Stromal cell of bone marrow (primary cell): ENCODE results near the gene CRYGN.

Experiments used
- DNase-seq: peaks from one replicate; pipeline ENCODE4 v3.0.0-alpha.2; 2012; ENCODE audit warnings: low read depth

Gene CRYGN

DNA sequence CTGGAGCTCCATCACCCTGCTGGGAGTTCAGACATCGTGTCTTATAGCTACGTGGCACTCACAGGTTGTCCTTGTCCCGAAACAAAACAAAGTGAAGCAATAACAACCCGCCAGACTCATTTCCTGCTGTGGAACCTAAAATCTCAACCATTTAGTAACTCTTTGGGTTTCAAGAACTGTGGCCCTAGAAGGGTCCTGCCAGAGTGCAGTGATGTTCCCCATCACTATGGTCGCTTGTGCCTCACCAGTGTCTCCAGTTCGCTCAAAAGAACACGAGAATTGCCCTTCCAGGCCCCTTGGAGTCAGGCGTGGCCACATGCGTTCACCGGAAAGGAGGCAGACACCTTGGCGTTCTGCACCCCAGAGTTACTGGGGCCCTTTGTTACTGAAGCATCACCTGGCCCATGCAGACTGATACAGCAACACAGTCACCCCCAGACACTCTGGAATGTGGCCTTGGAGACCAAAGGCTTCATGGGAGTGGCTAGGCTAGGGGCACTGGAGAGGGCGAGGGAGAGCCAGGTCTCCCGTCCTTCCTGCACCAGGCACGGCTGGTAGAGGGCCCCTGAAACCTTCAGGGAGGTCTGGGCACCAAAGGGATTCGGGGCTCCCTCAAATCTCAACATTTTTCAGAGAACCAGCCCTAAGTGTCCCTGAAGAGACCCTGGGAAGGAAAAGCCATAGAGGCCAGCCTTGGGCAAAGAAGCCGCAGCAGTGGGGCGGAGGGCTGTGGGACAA is 908 bp downstream of the CRYGN start:
- no peak for DNase-seq

DNA sequence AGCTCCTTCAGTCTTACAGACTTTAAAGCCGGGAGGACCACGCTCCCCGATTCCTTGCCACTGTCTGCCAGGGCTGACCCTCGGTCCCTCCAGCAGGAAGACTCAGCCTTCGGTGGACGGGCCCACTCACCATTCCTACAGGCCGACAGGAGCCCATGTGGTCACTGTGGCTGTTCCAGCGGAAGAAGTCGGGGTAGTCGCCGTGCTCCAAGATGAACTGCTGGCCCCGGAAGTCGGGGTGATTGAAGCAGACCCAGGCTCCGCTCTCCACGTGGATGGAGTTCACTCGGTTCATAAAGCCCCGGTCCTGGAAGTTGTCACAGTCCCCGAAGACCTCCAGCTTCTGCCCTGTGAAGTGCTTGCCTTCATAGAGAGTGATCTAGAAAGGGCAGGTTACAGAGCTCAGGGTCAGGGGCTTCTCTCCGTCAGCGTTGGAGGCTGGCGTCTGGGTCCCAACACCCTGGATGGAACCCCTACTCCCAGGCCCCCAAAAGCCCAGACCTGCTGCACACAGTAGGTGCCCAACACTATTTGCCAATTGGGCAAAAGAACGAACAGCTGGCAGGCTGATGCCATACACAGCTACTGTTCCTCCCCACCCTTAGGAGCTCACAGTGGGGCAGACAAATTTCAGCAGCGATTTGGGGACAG is 1.9 kb downstream of the CRYGN start:
- no peak for DNase-seq

DNA sequence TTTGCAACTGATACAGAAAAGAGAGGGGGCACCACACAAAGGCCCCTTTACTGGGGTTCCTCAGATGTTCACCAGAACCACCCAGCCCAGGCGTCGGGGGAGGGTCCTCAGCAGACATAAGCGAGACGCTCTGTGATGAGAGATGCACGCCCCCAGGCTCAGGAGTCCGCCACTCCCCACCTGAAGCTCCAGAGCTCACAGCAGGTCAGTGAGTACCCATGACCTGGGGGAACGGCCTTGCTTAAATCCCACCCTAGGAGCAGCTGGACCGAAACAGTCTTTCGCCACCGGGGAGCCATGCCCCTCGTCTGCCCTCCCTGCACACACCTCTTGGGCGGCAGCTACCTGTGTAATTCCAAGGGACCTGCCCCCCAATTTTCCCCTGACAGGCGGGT is 2.8 kb downstream of the CRYGN start:
- DNase-seq: no peak

DNA sequence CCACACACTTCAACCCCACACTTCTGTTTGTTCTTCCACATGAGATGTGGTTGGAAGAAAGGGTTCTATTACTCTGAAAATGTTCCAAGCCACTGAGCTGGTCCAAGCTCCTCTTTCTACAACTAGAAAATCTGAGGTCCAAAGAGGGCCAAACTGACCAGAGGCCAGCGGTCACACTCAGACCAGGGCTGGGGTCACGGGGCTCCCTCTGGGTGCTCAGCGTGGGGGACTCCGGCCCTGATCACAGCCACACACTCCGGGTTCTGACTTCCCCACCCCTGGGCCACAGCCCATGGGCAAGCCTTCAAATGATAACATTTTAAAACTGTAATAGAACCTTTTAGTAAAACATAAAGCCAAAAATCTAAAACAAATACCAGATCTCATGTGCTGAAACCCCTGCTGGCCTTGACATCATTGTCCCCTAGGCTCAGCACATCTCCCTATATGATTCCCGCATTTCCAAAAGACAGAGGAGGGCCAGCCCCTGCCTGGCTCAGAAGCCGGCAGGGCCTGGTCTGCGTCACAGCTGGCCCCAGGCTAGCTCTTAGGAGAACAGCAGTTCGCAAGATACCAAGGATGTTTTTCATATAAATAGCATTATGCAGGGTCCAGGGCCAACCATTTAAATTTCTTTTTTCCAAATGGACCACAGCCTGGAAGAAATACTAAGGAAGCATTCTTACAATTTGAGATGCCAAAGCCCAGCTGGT is 3.3 kb downstream of the CRYGN start:
- DNase-seq: no peak

DNA sequence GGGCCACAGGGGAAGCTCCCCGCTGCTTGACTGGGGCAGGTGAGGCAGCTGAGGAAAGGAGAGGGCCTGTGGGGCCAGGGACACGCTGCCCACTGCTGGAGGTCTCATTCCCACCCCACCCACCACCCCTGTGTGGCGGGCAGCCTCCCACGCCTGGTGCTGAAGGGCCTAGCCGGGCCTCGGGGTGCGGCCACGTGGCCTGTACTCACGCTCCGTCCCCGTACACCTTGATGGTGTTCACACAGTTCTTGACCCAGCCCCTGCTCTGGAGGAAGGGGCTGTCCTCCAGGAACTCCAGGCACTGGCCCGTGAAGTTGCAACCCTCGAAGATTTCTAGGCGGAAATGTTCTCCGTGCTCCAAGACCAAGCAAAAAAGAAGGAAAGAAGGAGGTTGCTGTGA is 4.0 kb downstream of the CRYGN start:
- no peak for DNase-seq

DNA sequence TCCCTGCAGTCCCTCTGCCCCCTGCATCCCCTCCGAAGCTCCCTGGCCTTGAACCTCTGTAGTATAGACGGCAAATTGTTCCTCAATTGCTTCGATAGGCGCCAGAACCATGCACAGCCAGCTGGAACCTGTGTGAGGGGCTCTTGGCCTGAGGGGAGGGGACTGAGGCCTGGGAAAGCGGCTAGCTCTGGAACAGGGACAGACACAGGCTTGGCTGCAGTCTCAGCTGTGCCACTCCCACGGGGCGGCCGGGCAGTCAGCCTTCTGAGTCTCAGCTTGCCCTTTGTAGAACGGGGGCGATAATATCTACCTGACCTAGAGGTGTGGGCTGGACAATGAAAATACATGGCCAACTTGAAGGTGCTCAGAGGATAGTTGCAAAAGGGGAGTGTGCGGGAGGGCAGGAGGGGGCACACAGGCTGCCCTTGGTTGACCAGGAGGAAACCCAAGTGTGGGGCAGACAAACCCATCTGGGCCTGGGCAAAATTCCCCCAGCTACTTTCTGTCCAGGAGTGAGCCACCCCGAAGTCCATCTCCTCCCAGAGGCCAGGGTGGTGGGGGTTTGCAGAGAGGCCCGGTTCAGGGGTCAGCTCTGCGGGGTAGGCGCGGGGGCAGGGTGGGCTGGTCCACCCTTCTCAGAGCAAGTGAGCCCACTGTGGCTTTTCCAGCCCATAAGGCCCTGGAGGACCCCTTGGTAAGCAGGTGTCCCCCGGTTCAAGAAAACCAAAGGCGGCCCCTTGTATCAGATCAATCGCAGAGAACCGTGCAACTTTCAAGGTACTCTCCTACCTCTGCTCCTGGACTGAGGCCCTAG is 4.6 kb downstream of the CRYGN start:
- DNase-seq: no peak

DNA sequence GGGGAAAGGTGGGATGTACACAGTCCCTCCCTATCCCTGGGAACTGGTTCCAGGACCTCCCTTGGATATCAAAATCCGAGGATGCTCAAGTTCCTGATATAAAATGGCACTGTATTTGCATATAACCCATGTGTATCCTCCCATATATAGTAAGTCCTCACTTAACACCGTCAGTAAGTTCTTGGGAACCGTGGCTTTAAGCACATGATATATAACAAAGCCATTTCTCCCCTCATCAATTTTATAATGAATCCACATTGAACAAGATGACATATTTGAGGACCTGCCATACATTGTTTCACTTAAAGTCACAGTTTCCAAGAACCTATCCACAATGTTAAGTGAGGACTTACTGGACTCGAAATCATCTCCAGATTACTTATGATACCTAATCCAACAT is 5.4 kb downstream of the CRYGN start:
- no peak for DNase-seq

DNA sequence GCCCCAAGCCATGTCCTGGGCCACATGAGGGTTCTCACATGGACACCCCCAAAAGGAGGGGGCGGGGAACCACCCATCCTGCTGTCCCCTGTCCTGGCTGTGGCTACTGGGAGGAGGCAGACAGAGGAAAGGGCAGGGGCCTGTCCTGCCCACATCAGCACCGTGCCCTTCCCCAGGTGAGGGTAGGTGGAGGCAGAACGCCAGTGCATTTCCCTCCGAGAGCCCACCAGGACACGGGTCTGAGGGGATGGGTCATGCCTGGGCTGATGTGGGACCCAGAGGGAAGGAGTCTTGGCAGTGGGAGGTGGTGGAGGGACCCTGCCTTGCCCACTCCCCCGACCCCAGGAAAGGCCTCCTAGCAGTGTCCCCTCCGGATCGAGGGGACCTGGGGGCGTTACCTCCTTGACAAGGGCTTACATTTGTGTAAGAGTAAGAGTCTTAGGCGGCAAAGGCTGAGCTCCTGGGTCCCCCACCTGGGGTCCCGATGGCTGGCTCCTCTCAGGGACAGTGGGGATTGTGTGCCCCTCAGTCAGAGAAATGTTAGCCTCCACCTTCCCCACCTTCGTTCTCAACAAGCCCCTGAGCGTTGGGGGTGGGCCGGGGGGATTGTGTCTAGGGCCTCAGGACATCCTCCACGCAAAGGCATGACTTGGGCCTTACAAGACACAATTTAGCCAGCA is 6.1 kb downstream of the CRYGN start:
- no peak for DNase-seq

DNA sequence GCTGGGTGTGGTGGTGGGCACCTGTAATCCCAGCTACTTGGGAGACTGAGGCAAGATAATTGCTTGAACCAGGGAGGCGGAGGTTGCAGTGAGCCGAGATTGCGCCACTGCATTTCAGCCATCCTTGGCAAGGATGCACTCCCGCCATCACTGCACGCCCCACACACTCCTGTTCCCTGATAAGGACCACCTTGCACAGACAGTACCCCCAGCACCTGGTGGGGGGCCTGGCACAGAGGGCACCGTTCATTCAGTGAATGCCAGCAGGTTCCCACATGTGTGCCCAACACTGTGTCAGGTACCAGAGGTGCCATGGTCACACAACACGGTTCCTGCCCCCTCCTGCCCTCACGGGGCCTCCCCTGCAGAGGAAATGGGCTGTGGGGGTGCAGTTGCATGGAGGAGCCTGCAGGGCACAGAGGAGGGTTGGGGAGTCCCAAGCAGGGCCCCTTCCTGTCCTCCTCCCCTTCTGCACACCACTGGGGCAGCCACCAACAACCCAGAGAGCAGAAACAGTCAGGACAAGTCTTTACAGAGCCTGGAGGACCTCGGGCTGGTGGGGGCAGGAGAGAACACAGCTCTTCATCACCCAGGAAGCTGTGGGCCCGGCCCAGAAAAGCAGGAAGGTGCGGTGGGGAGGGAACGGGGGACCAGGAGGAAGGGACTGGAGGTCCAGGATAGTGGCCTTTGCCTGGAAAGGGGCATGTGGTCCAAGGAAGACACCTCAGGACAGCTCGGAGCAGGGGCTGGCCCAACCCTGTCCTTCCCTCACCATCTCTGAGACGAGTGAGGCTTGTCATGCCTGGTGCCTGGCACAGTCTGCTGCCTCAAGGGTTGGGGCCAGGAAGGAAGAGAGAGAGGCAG is 7.1 kb downstream of the CRYGN start:
- DNase-seq: no peak

DNA sequence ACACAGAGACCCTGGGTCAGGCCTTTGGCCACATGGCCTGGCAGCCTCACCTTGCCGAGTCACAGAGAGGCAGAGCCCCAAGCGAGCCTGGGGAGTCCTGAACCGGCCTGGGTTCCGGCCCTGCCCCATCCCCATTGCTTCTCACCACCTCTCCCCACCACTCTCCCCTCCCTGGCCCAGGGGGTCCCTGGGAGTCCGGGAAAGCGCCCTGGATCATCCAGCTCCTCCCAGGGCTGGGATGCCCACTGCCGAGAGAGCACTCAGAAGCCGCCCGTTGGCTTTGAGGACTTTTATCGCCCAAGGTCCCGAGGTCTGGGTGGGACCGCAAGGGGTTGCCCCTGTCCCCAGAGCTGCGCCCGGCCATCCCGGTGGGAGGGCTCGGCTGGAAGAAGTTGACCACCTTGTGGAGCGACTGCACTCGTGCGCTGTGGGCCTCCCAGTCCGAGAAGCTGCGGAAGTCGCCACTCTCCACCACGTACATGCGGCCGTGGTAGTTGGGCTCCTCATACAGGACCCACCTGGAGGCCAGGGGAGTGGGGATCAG is 8.1 kb downstream of the CRYGN start:
- no peak for DNase-seq

DNA sequence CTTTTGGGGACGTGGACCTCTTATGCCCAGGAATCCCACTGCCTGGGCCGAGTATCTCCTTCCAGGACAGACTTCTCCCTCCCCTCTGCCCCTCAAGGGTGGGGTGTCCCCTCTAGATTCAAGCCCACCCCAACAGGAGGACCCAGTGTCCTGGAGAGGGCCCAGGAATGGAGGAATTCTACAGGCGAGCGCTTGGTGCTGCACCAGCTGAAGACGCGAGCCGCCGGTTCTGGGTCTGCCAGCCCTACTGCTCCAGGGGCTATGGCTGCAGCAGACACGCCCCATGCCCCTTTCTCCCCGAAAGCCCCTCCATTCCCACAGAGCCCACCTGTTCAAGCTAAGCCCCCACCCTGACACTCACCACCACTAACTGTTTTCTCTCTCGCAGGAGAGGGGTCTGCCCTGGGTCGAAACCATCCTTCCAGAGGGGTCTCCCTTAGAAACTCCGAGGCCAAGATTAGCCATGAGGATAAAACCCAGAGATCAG is 8.6 kb downstream of the CRYGN start:
- DNase-seq: no peak

DNA sequence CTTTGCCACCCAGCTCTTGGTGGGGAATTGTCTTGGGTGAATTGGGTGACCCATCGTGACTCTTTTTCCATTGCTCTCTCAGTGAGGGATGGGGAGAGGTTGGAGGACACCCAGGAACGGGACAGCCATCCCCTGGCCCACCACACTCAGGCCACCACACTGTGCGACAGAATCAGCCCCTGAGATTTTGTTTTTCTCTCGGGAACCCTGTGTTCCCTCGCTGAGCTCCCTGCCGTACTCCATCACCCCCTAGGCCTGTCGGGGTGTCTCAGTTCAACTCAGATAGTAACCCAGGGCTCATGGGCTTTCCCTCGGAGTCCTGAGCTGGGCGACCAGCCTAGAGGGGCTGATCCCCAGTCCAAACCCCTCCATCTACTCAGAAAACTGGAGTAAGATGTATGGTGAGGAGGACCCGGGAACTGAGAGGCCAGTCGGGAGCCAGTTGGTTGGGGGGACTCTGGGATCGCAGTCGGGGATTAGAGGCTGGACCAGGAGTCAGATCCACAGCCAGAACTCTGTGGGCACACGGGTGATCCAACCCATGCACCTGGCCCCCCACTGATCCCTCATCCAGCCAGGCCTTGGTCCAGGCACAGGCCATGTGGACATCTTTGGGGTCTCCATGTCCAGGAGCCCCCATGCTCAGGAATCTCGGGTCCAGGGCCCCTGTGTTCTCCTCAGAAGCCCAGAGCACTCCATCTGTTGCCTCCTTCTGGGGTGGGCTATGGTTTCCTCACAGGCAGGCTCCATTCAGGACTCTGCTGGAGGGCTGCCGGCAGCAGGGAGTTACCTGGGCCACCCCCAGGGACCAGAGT is 9.3 kb downstream of the CRYGN start:
- no peak for DNase-seq

DNA sequence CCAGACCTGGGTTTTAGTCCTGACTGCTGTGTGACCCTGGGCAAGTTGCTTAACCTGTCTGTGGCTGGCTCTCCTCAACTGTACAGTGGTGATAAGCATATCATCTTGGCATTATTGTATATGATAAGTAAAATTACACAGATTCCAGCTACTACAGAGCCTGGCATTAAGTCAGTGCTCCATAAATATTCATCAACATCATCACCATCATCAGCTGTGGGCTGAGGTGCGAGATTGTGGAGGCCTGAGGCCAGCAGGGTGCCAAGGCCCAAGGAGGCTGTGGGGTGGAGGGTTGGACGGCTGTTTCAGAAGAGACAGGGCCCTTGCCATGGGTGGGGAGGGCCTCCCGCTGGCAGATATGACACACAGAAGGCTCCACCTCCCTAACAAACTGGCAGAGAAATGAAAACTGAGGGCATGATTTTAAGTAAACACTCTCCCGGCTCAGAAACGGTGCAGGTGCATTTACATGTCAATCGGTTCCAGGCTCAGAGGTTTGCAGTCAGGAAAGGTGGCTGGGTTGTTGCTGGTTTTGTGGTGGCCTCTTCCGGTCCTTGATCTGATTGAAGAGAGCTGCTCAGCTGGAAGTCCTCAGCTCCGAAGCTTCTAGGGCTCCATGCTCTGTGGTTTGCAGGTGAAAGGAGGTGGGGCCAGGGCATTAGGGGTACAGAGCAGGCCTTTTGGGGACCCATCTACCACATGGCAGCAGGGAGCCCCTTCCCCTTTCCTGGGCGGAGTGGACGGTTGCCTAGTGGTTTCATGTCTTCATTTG is 10.2 kb downstream of the CRYGN start:
- no peak for DNase-seq

DNA sequence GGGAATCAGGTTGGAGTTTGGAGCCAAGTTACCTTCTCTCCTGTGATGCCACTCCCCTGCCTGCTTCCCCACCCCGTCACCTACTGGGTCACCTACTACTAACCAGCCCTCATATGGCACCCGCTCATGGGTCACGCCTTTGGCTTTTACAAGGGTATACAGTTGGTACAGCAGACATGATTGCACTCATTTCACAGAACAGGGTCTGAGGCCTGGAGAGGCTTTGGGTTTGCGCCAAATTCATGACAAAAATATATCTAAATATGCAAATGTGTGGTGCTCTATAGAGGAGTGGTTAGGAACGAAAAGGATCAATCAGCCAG is 10.7 kb downstream of the CRYGN start:
- DNase-seq: no peak

DNA sequence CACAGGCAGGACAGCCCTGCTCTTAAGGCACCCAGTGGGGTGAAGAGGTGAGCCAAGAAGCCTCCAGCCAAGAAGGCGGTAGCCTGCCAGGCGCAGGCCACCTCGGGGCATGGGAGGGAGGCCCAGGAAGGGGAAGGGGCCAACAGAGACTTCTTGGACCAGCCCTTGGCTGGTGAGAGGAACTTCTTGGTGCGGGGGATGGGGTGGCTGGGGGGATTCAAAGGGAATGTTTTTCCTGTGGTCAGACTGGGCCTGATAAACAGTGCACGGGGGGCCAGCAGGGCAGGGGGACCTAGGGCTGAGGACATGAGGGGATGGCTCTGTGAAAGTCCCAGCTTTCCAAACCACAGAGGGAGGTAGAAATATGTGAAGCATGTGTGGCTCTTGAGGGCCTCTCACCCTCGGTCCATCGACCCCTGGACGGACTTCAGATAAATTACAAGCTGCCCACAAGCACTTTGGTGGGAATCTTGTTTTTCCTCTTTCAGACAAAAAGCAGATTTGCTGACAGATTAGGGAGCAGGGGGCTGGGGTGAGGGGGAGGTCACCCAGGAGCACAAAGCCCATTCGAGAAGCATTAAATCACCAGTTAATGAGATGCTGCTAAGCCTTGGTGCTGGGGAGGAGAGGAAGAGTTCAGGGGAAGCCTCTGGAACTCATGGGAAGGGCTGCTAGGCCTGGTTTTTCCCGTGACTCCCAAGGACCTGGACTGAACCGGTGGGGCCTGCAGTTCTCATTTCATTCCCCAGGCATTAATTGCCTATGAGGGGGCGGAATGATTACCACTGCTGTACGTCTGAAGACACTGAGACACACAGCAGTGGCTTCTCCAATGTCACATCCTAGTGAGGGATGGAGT is 11.3 kb downstream of the CRYGN start:
- DNase-seq: no peak

DNA sequence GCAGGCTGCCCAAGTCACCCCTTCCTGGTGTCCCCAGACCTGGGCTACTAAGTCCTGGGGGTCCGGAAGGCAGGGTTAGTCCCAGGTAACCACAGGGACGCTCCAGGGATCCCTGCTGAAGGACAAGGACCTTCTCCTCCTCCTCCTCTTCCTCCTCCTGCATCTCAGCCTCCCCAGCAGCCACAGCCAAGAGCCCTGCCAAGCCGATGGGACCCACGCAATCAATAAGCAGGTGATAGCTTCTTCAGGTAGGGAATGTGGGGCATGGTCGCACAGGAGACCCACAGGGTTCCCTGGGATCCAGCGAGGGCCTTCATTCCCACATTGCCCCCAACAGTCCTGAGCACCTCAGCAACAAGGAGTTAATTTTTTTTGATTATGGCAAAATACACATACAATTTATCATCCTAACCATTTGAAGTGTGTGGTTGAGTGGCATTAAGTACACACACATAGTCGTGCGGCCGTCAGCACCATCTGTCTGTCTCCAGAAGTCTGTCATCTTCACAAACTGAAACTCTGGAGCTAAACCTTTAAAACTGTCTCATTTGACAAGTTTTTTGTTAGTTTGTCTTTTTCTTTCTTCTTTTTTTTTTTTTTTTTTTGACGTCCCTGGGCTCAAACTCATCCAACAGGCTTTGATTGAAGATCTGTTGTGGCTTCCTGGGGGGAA is 12.1 kb downstream of the CRYGN start:
- DNase-seq: no peak

DNA sequence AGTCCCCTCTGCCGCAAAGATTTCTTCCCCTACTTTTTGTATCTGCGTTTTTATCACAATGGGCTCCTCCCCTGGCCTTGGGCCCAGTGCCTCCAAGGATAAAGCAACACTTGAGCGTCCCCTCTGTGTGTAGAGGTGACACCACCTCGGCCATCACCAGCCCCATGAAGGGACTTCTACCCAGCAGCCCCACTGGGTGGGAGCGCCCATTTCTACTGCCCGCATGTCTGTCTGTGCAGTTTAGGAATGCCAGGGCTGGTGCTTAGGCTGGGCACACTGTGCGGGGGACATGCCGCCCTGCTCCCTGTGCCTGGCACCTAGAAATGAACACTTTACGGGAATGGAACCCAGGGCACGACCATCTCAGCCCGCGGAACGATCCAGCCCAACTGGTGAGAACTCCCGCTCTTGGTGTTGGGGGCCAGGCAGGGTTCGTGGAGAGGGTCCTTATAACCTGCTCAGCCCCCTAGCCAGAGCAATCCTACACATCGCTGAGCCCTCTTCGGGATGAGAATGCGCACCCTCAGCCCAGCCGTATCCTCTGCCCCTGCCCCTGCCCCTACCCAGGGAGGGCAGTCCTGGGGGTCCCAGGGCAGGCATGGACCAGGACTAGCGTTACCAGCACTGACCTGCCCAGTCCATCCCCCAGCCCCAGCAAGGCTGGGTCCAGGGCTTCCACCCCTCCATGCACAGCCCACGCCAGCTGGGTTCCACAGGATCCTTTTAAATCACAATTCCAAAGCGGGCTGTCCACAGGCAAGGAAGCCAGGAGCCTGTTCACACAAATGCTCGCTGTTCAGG is 12.8 kb downstream of the CRYGN start:
- DNase-seq: no peak
